GM23338 (cell line): ENCODE data around the gene IL36RN. TPM values are rescaled to one million over a fixed set of nuclear protein-coding genes. Genes with fewer than 3 reads are reported as not detected.

ENCODE experiments used
- ATAC-seq: fragments of 200-7000 bp; cut with Tn5 transposase; 3 replicates; pipeline ENCODE4 v1.9.1; 2020
- DNase-seq: peaks from one replicate; pipeline ENCODE4 v3.0.0-alpha.2; 2015; ENCODE audit warnings: low spot score
- H2AFZ ChIP-seq: fragments of 200-600 bp; sonication (generic); 2 replicates; pipeline ENCODE4 v1.8.0; 2016; ENCODE audit warnings: antibody characterized with exemption, mild to moderate bottlenecking, moderate library complexity
- H3F3A ChIP-seq: fragments of 200-600 bp; sonication (generic); replicated peaks from 2 replicates; pipeline ENCODE4 v1.8.0; 2017; ENCODE audit warnings: antibody characterized with exemption, mixed run types, low read depth
- H3K27ac ChIP-seq: fragments of 200-600 bp; sonication (generic); 2 replicates; pipeline ENCODE4 v1.6.1; 2016; ENCODE audit warnings: low read depth
- H3K27me3 ChIP-seq: fragments of 200-600 bp; sonication (generic); 2 replicates; pipeline ENCODE4 v1.8.0; 2016; ENCODE audit warnings: mild to moderate bottlenecking, mixed run types, moderate library complexity; ENCODE audit not compliant: insufficient read depth
- H3K36me3 ChIP-seq: fragments of 200-600 bp; sonication (generic); 2 replicates; pipeline ENCODE4 v1.8.0; 2016; ENCODE audit warnings: mild to moderate bottlenecking; ENCODE audit not compliant: insufficient read depth
- H3K4me1 ChIP-seq: fragments of 200-600 bp; sonication (generic); 2 replicates; pipeline ENCODE4 v1.8.0; 2016; ENCODE audit warnings: mild to moderate bottlenecking, moderate library complexity; ENCODE audit not compliant: insufficient read depth
- H3K4me2 ChIP-seq: fragments of 200-600 bp; sonication (generic); 2 replicates; pipeline ENCODE4 v1.7.1; 2017; ENCODE audit warnings: mixed run types
- H3K4me3 ChIP-seq: fragments of 200-600 bp; sonication (generic); 2 replicates; pipeline ENCODE4 v1.6.1; 2016; ENCODE audit warnings: mixed run types
- H3K79me2 ChIP-seq: fragments of 200-600 bp; sonication (generic); replicated peaks from 2 replicates; pipeline ENCODE4 v1.8.0; 2017; ENCODE audit warnings: mild to moderate bottlenecking; ENCODE audit not compliant: insufficient read depth
- H3K9me2 ChIP-seq: fragments of 200-600 bp; sonication (generic); 2 replicates; pipeline ENCODE4 v1.8.0; 2017; ENCODE audit not compliant: insufficient read depth
- H4K20me1 ChIP-seq: fragments of 200-600 bp; sonication (generic); replicated peaks from 2 replicates; pipeline ENCODE4 v1.8.0; 2017; ENCODE audit warnings: mild to moderate bottlenecking; ENCODE audit not compliant: insufficient read depth
- H3K27ac Mint-ChIP-seq: 2 replicates; pipeline ENCODE4 v1.8.0; 2020; ENCODE audit warnings: inconsistent platforms, mild to moderate bottlenecking, moderate library complexity, mixed read lengths
- H3K27me3 Mint-ChIP-seq: 3 replicates; pipeline ENCODE4 v1.8.0; 2022; ENCODE audit warnings: low read depth, mild to moderate bottlenecking, moderate library complexity, mixed read lengths, inconsistent platforms; ENCODE audit not compliant: insufficient read depth, poor library complexity
- H3K36me3 Mint-ChIP-seq: 3 replicates; pipeline ENCODE4 v1.8.0; 2021; ENCODE audit warnings: low read depth, mild to moderate bottlenecking, inconsistent platforms, moderate library complexity, mixed read lengths
- H3K4me1 Mint-ChIP-seq: 3 replicates; pipeline ENCODE4 v1.8.0; 2020; ENCODE audit warnings: mild to moderate bottlenecking, inconsistent platforms, mixed read lengths
- H3K4me3 Mint-ChIP-seq: 3 replicates; pipeline ENCODE4 v1.8.0; 2021; ENCODE audit warnings: moderate library complexity, mild to moderate bottlenecking, inconsistent platforms, mixed read lengths
- H3K9me3 Mint-ChIP-seq: 3 replicates; pipeline ENCODE4 v1.8.0; 2020; ENCODE audit warnings: moderate library complexity, mild to moderate bottlenecking, inconsistent platforms, mixed read lengths
- CREB1 ChIP-seq: fragments of 250-450 bp; sonication (Bioruptor Pico); IDR thresholded peaks from 2 replicates; pipeline ENCODE4 v1.5.0; 2020; ENCODE audit warnings: low read depth, mild to moderate bottlenecking, moderate library complexity
- CTCF ChIP-seq, 2 experiments: fragments of 200-600 bp in 1 of 2; sonication (generic) in 1 of 2; conservative IDR thresholded peaks; 2 replicates each; pipeline versions ENCODE4 v1.5.1 to v1.6.1; 2016 to 2017; ENCODE audit warnings: antibody characterized with exemption in 2 of 2, low read depth in 2 of 2, mild to moderate bottlenecking in 2 of 2, moderate library complexity in 1 of 2
- ETS1 ChIP-seq: IDR thresholded peaks from 2 replicates; pipeline ENCODE4 v1.6.1; 2016; ENCODE audit warnings: antibody characterized with exemption
- EZH2 ChIP-seq: fragments of 200-600 bp; sonication (generic); IDR thresholded peaks from one replicate; pipeline ENCODE4 v1.8.0; 2017; ENCODE audit warnings: antibody characterized with exemption, mild to moderate bottlenecking, low read depth; ENCODE audit not compliant: unreplicated experiment
- EZH2phosphoT487 ChIP-seq: fragments of 200-600 bp; sonication (generic); IDR thresholded peaks from one replicate; pipeline ENCODE4 v1.8.1; 2018; ENCODE audit warnings: antibody characterized with exemption; ENCODE audit not compliant: unreplicated experiment
- JUNB ChIP-seq: IDR thresholded peaks from one replicate; pipeline ENCODE4 v1.6.1; 2016; ENCODE audit warnings: antibody characterized with exemption; ENCODE audit not compliant: unreplicated experiment
- NANOG ChIP-seq: IDR thresholded peaks from 2 replicates; pipeline ENCODE4 v1.6.1; 2016; ENCODE audit warnings: antibody characterized with exemption, borderline replicate concordance
- POLR2AphosphoS5 ChIP-seq: IDR thresholded peaks from 2 replicates; pipeline ENCODE4 v1.6.1; 2016; ENCODE audit warnings: antibody characterized with exemption, low read depth
- REST ChIP-seq: IDR thresholded peaks from one replicate; pipeline ENCODE4 v1.6.1; 2018; ENCODE audit warnings: antibody characterized with exemption; ENCODE audit not compliant: unreplicated experiment
- STAT1 ChIP-seq: IDR thresholded peaks from one replicate; pipeline ENCODE4 v1.6.1; 2016; ENCODE audit warnings: antibody characterized with exemption; ENCODE audit not compliant: unreplicated experiment
- ZNF114 ChIP-seq: fragments of 250-450 bp; sonication (Bioruptor Pico); IDR thresholded peaks from 2 replicates; pipeline ENCODE4 v1.5.0; 2020; ENCODE audit warnings: mild to moderate bottlenecking, moderate library complexity
- ZNF331 ChIP-seq: fragments of 250-450 bp; sonication (Bioruptor Pico); IDR thresholded peaks from 2 replicates; pipeline ENCODE4 v1.5.0; 2020; ENCODE audit warnings: low read depth, mild to moderate bottlenecking, moderate library complexity
- ZNF462 ChIP-seq: fragments of 250-450 bp; sonication (Bioruptor Pico); IDR thresholded peaks from 2 replicates; pipeline ENCODE4 v1.5.0; 2020; ENCODE audit warnings: mild to moderate bottlenecking, moderate library complexity
- polyA plus RNA-seq: library from polyadenylated mRNA; unstranded; fragments of >200 nt; fragmentation: Nextera tagmentation; extraction: Ambion mirVana; gene quantifications from 2 replicates; pipeline ENCODE4 v1.2.1, GENCODE V29; 2016
- total RNA-seq: library from RNA; depleted of rRNA; stranded (reverse); fragments of >200 nt; shearing (Covaris generic); gene quantifications from 2 replicates; pipeline ENCODE4 v1.2.3, GENCODE V29; 2014

Gene IL36RN
- total and polyA plus RNA-seq, 2 experiments from 2014 or later, result not detected

GRCh38 chr2:113052396-113052917 is 6.5 kb upstream of the IL36RN start, which contains the start of gene IL36B:
Gene IL36B (minus strand): TSS chr2:113052867.
- Histone ChIP-seq H3K27me3 (no peaks in the 10 kb centered on the region), H3K9me2 (no peaks in the 10 kb centered on the region), H3K4me1 (no peaks in the 10 kb centered on the region), H3F3A (no peaks in the 10 kb centered on the region), H3K4me3 (no peak within 1 kb of the TSS), H4K20me1 (no peaks in the 10 kb centered on the region), H3K79me2 (no peaks in the 10 kb centered on the region), H3K36me3 (no peaks in the 10 kb centered on the region), H3K4me2 (no peak within 1 kb of the TSS), H3K27ac (no peak within 1 kb of the TSS), H2AFZ (no peak within 1 kb of the TSS)
- TF ChIP-seq POLR2AphosphoS5 (no peak), CTCF (conservative IDR thresholded peaks at IDR 0.05; ENCODE audit: low read depth in 2 of 2) (no peak), ETS1 (no peak), CREB1 (no peak), ZNF331 (no peak), NANOG (no peak), STAT1 (no peak), ZNF462 (CRISPR knock-in tag) (no peak), EZH2phosphoT487 (no peak), ZNF114 (CRISPR knock-in tag) (no peak), JUNB (no peak), EZH2 (no peak), REST (no peak)
- DNase-seq, result no peak
- Mint-ChIP-seq H3K4me1 (no peaks in the 10 kb centered on the region; the same call in 2 of the 3 replicates), H3K36me3 (peaks cover 15% of the 10 kb centered on the region), H3K4me3 (no peak within 1 kb of the TSS), H3K27ac (no peak within 1 kb of the TSS), H3K27me3 (peaks cover 10% of the 10 kb centered on the region), H3K9me3 (peaks cover 80% of the 10 kb centered on the region)
- no peak for ATAC-seq
